Astrocyte (in vitro differentiated cells and primary cell): ENCODE data around the gene CTTNBP2. TPM values are rescaled to one million over a fixed set of nuclear protein-coding genes. Genes with fewer than 3 reads are reported as not detected.

Experiments used
- DNase-seq: peaks from one replicate; pipeline ENCODE4 v3.0.0-alpha.2; 2010; ENCODE audit warnings: low read depth
- FAIRE-seq: peaks from 2 replicates; lab custom pipeline; 2011; peaks lifted over from hg19 to GRCh38; lab: Jason Lieb, UNC
- H2AFZ ChIP-seq: 2 replicates; pipeline ENCODE4 v1.6.0; 2012; ENCODE audit warnings: low read depth, low read length, inconsistent platforms
- H3K27ac ChIP-seq: 2 replicates; pipeline ENCODE4 v1.5.1; 2011; ENCODE audit warnings: low read depth, low read length, inconsistent platforms
- H3K27me3 ChIP-seq: 2 replicates; pipeline ENCODE4 v1.6.0; 2011; ENCODE audit warnings: low read length, inconsistent platforms; ENCODE audit not compliant: insufficient read depth
- H3K36me3 ChIP-seq: 2 replicates; pipeline ENCODE4 v1.5.1; 2011; ENCODE audit warnings: low read length, inconsistent platforms; ENCODE audit not compliant: insufficient read depth
- H3K4me1 ChIP-seq: 2 replicates; pipeline ENCODE4 v1.5.1; 2011; ENCODE audit warnings: low read length, inconsistent platforms; ENCODE audit not compliant: insufficient read depth
- H3K4me2 ChIP-seq: 2 replicates; pipeline ENCODE4 v1.6.0; 2012; ENCODE audit warnings: low read length, inconsistent platforms
- H3K4me3 ChIP-seq: 2 replicates; pipeline ENCODE4 v1.5.1; 2011; ENCODE audit warnings: low read depth, mild to moderate bottlenecking, low read length, inconsistent platforms; ENCODE audit not compliant: insufficient read depth
- H3K79me2 ChIP-seq: 2 replicates; pipeline ENCODE4 v1.6.0; 2012; ENCODE audit warnings: mild to moderate bottlenecking, low read length, inconsistent platforms; ENCODE audit not compliant: insufficient read depth
- H3K9ac ChIP-seq: 2 replicates; pipeline ENCODE4 v1.6.0; 2012; ENCODE audit warnings: mild to moderate bottlenecking, low read length, inconsistent platforms
- H3K9me3 ChIP-seq: 2 replicates; pipeline ENCODE4 v1.5.1; 2012; ENCODE audit warnings: low read depth, mild to moderate bottlenecking, low read length, inconsistent platforms; ENCODE audit not compliant: insufficient read depth
- H4K20me1 ChIP-seq: 2 replicates; pipeline ENCODE4 v1.6.0; 2012; ENCODE audit warnings: low read length, inconsistent platforms; ENCODE audit not compliant: insufficient read depth
- H3K27ac Mint-ChIP-seq: one replicate; pipeline ENCODE4 v1.8.0; 2021; ENCODE audit warnings: mild to moderate bottlenecking, mixed read lengths; ENCODE audit not compliant: unreplicated experiment
- H3K27me3 Mint-ChIP-seq: one replicate; pipeline ENCODE4 v1.8.0; 2021; ENCODE audit warnings: low read depth, mixed read lengths; ENCODE audit not compliant: unreplicated experiment
- H3K36me3 Mint-ChIP-seq: one replicate; pipeline ENCODE4 v1.8.0; 2021; ENCODE audit warnings: low read depth, mixed read lengths; ENCODE audit not compliant: unreplicated experiment
- H3K4me1 Mint-ChIP-seq: one replicate; pipeline ENCODE4 v1.8.0; 2021; ENCODE audit warnings: low read depth, mixed read lengths; ENCODE audit not compliant: unreplicated experiment
- H3K4me3 Mint-ChIP-seq: one replicate; pipeline ENCODE4 v1.8.0; 2021; ENCODE audit warnings: mild to moderate bottlenecking, moderate library complexity, mixed read lengths; ENCODE audit not compliant: unreplicated experiment
- H3K9me3 Mint-ChIP-seq: one replicate; pipeline ENCODE4 v1.8.0; 2021; ENCODE audit warnings: mild to moderate bottlenecking, mixed read lengths; ENCODE audit not compliant: unreplicated experiment
- CTCF ChIP-seq: IDR thresholded peaks from 2 replicates; pipeline ENCODE4 v1.5.1; 2011; ENCODE audit warnings: low read depth, mild to moderate bottlenecking, inconsistent platforms, low read length, moderate library complexity; ENCODE audit not compliant: insufficient read depth
- EZH2 ChIP-seq: IDR thresholded peaks from 2 replicates; pipeline ENCODE4 v1.6.1; 2012; ENCODE audit warnings: mild to moderate bottlenecking, low read length, inconsistent platforms; ENCODE audit not compliant: insufficient read depth
- total RNA-seq: library from RNA; stranded (reverse); gene quantifications from 2 replicates; pipeline ENCODE4 v1.2.1, GENCODE V29; 2021

Gene CTTNBP2
- total RNA-seq, 1 donor from 2014 or later: 4.9 TPM

GRCh38 chr7:117808910-117809705 lies 64.1 kb downstream of the CTTNBP2 start:
- no peak overlapping the region for H3K4me3 Mint-ChIP-seq
- Histone ChIP-seq H3K79me2 (no peaks in the 10 kb centered on the region), H3K4me3 (no peak overlapping the region), H3K27ac (peak overlapping the region; percentile 80), H3K27me3 (no peaks in the 10 kb centered on the region), H3K36me3 (no peaks in the 10 kb centered on the region), H3K4me2 (peak overlapping the region; percentile 41), H2AFZ (no peak overlapping the region), H3K4me1 (peaks cover 29% of the 10 kb centered on the region), H3K9me3 (no peaks in the 10 kb centered on the region), H3K9ac (no peak overlapping the region), H4K20me1 (no peaks in the 10 kb centered on the region)
- TF ChIP-seq EZH2 (no peak), CTCF (no peak)
- FAIRE-seq: no peak
- no peaks in the 10 kb centered on the region for H3K27me3 Mint-ChIP-seq
- H3K36me3 Mint-ChIP-seq: no peaks in the 10 kb centered on the region
- DNase-seq: peak; percentile 84
- peaks cover 17% of the 10 kb centered on the region for H3K4me1 Mint-ChIP-seq
- no peak overlapping the region for H3K27ac Mint-ChIP-seq
- H3K9me3 Mint-ChIP-seq: no peaks in the 10 kb centered on the region

- DNase-seq: peak; percentile 86
Observed at GRCh38 chr7:117808341-117808757, 64.9 kb downstream of the CTTNBP2 start.

More at GRCh38 chr7:117808341-117808757, 64.9 kb downstream of the CTTNBP2 start:
- no peak for FAIRE-seq
- Mint-ChIP-seq H3K4me1 (peaks cover 17% of the 10 kb centered on the region), H3K27ac (no peak overlapping the region), H3K4me3 (no peak overlapping the region), H3K9me3 (no peaks in the 10 kb centered on the region), H3K36me3 (no peaks in the 10 kb centered on the region), H3K27me3 (no peaks in the 10 kb centered on the region)
- Histone ChIP-seq H3K27ac (peak overlapping the region; percentile 14), H4K20me1 (no peaks in the 10 kb centered on the region), H2AFZ (no peak overlapping the region), H3K27me3 (no peaks in the 10 kb centered on the region), H3K4me2 (peak overlapping the region; percentile 41), H3K9me3 (no peaks in the 10 kb centered on the region), H3K9ac (no peak overlapping the region), H3K4me3 (no peak overlapping the region), H3K79me2 (no peaks in the 10 kb centered on the region), H3K36me3 (no peaks in the 10 kb centered on the region), H3K4me1 (peaks cover 29% of the 10 kb centered on the region)
- TF ChIP-seq CTCF (no peak), EZH2 (no peak)
